Daoy (cell line): ENCODE results near the gene WNK2. TPM values are rescaled to one million over a fixed set of nuclear protein-coding genes. Genes with fewer than 3 reads are reported as not detected.
"Not testable (repeated sequence)": the region's sequence is repeated elsewhere in the genome, so short reads cannot be mapped to it uniquely, and the experiment has no call there.

ENCODE experiments used
- DNase-seq: peaks from one replicate; pipeline ENCODE4 v3.0.0-alpha.2; 2015; ENCODE audit warnings: low read depth
- total RNA-seq: library from RNA; depleted of rRNA; stranded (reverse); fragments of >200 nt; shearing (Covaris generic); gene quantifications from 2 replicates; pipeline ENCODE4 v1.2.3, GENCODE V29; 2014

WNK2 gene
- total RNA-seq, 1 experiment from 2014 or later = 1.4 TPM

GRCh38 chr9:93306579-93307091 lies 122.7 kb downstream of the WNK2 start:
- no peak for DNase-seq

DNA sequence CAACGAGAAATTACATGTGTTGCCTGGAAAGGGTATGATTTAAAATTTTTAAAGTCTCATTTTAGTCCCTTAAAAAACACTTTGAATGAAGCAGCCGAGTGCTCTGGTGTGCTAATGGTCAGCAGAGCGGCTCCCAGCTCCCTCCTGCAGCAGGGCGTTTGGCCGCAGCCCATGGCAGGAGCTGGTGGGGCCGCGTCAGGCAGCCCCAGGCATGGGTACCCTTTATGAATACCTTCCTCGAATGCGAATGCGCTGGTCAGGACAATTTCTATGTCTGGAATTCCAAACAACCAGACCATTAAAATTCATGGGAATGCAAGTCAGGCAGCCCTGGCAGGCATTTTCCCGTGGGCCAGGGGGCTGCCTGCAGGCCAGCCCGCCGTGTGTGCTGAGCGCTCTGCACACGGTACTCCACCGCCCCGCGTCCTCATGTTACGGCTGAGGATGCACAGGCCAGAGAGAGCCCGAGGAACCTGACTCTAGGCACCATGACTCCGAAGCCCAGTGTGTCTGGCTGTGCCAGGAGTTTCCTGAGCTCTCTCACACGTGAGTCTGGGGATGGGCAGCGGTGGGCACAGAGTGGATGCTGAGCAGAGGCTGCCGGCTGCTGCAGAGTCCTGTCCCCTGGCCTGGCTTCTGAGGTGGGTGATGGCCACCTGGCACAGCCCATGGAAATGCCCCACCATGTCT lies 123.7 kb downstream of the WNK2 start:
- DNase-seq = no peak

GRCh38 chr9:93308158-93308602 lies 124.2 kb downstream of the WNK2 start:
- no peak for DNase-seq

DNA sequence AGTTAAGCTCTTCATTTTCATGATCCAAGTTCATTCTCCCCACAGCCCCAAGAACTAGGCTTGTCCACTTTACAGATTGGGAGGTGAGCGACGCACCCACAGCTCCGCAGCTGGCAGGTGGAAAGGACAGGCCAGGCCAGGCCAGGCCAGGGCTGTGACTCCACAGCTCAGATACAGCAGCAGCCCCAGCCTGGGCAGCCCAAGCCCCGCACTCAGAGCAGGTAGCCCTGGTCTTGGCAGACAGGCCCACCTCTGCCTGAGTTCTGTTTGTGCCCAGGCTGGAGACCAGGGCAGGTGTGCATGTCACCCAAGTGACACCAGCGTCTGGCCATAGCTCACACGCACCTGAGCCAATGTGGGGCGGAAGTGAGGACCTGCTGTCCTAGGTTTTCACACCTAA lies 124.7 kb downstream of the WNK2 start:
- no peak for DNase-seq

GRCh38 chr9:93309889-93310425 lies 126.0 kb downstream of the WNK2 start:
- no peak for DNase-seq

- no peak for DNase-seq
Measured at GRCh38 chr9:93315118-93315517, 131.2 kb downstream of the WNK2 start.

GRCh38 chr9:93315960-93316359 lies 132.0 kb downstream of the WNK2 start:
- DNase-seq = no peak

DNA sequence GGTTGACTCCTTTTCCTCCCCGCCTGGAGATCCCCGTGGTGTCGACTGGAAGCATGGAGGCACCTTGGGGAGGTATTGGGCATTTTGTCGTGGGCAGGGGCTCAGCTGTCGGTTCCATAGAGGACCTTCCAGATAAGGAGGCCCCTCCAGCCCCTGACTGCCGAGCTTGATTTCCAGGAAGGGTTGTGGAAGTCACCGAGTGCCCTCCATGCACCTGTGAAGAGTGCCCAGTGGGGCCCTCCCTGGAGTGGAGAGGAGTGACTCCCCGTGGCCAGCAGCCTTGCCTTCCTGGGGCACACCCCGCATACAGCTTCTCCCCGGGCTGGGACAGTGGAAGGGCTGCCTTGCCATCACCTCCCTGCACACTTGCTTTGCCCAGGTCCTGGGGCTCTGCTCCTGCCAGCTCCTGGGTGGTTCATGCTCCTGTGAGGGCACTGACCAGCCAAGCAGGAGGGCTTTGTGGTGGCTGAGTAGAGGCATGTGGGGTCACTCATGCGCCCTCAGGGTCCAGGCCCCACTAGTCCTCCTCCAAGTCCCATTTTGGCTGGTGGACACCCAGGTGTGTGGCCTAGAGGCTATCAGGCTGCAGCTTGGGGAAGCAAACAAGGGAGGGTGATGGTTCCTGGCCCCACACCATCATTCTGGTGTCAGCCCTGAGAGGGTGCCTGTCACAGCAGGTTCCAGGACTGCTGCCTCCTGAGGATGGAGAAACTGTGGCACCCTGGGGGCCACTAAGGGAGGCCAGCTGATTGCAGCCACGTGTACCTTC lies 133.0 kb downstream of the WNK2 start:
- no peak for DNase-seq

- no peak for DNase-seq
Measured at GRCh38 chr9:93317495-93318094, 133.7 kb downstream of the WNK2 start.

- no peak for DNase-seq
Measured at GRCh38 chr9:93318480-93318879, 134.5 kb downstream of the WNK2 start.

GRCh38 chr9:93319301-93319991 lies 135.5 kb downstream of the WNK2 start:
- DNase-seq = no peak

- DNase-seq = peak; percentile 60
Measured at GRCh38 chr9:93319992-93320500, 136.1 kb downstream of the WNK2 start.

- no peak for DNase-seq
Measured at GRCh38 chr9:93320591-93321219, 136.8 kb downstream of the WNK2 start.

GRCh38 chr9:93321220-93321610 lies 137.3 kb downstream of the WNK2 start:
- no peak for DNase-seq

- not testable (repeated sequence) for DNase-seq
Measured at GRCh38 chr9:93323446-93323954, 139.6 kb downstream of the WNK2 start.

GRCh38 chr9:93324191-93324834 lies 140.4 kb downstream of the WNK2 start:
- no peak for DNase-seq

- no peak for DNase-seq
Measured at GRCh38 chr9:93325307-93326035, 141.5 kb downstream of the WNK2 start.

DNA sequence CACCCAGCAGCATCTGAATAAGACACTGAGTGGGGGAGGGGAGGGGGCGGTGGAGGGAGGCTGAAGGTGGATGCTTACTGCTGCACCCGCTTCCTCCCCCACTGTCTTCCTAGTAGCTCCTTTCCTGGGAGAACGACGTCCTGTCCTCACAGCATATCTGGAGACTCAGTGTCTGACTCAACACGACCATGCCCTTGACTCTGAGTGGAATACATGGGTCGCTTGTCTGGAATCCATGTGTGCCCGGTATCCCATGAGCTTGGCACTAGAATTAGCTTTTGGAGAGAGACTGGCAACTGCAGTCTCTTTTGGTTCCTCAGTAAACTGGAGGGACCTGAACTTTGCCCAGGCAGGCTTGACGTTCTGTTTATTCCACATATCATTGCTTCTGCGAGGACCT lies 142.1 kb downstream of the WNK2 start:
- no peak for DNase-seq

DNA sequence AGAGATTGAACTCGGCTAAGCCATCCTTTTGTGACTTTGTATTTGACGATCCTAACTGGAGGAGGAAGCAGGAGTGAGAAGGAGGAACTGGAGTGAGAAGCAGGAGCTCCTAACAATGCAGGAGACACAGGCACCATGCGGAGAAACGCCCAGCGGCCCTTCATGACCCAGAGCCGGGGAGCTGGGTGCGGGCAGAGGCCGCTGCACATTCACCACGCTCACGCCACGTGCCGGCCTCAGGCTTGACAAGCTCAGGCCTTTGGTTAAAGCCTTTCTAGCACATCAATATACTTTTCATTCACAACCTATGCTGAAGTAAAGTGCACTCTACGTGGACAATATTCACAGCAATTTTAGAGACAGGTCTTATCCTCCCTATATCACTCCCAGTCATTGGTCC lies 142.7 kb downstream of the WNK2 start:
- DNase-seq = no peak
